Measurements from ENCODE around the gene STT3A. TPM values are rescaled to one million over a fixed set of nuclear protein-coding genes. Genes with fewer than 3 reads are reported as not detected.

Gene STT3A
- polyA plus RNA-seq, 1 donor from 2014 or later = 54.3 TPM

- no peak for TF ChIP-seq TAF1 (IDR thresholded peaks at IDR 0.05; ENCODE audit: low read depth)
- TF ChIP-seq REST (IDR thresholded peaks at IDR 0.05; ENCODE audit: borderline replicate concordance) = no peak
- TF ChIP-seq MXI1 (conservative IDR thresholded peaks at IDR 0.05; ENCODE audit: poor library complexity, severe bottlenecking) = no peak
- no peak for TF ChIP-seq EP300 (conservative IDR thresholded peaks at IDR 0.05; ENCODE audit: poor library complexity, severe bottlenecking)
- no peak for TF ChIP-seq SMC3 (conservative IDR thresholded peaks at IDR 0.05; ENCODE audit: poor library complexity)
- TF ChIP-seq RAD21 (conservative IDR thresholded peaks at IDR 0.05) = no peak
- no peak for TF ChIP-seq POLR2AphosphoS5 (IDR thresholded peaks at IDR 0.05)
- TF ChIP-seq EZH2 (IDR thresholded peaks at IDR 0.05; ENCODE audit: borderline replicate concordance, insufficient read depth, low read length, poor library complexity, severe bottlenecking) = no peak
- TF ChIP-seq, protein P1, sequence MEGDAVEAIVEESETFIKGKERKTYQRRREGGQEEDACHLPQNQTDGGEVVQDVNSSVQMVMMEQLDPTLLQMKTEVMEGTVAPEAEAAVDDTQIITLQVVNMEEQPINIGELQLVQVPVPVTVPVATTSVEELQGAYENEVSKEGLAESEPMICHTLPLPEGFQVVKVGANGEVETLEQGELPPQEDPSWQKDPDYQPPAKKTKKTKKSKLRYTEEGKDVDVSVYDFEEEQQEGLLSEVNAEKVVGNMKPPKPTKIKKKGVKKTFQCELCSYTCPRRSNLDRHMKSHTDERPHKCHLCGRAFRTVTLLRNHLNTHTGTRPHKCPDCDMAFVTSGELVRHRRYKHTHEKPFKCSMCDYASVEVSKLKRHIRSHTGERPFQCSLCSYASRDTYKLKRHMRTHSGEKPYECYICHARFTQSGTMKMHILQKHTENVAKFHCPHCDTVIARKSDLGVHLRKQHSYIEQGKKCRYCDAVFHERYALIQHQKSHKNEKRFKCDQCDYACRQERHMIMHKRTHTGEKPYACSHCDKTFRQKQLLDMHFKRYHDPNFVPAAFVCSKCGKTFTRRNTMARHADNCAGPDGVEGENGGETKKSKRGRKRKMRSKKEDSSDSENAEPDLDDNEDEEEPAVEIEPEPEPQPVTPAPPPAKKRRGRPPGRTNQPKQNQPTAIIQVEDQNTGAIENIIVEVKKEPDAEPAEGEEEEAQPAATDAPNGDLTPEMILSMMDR (IDR thresholded peaks at IDR 0.05; ENCODE audit: poor library complexity, severe bottlenecking) = no peak
- H3K79me2 ChIP-seq (replicated peaks; ENCODE audit: insufficient read depth, low read length) = no peaks in the 10 kb centered on the region
- H4K20me1 ChIP-seq (ENCODE audit: insufficient read depth) = no peaks in the 10 kb centered on the region
- H2AFZ ChIP-seq (ENCODE audit: low read depth, low read length) = no peak overlapping the region
- no peaks in the 10 kb centered on the region for H3F3A ChIP-seq (ENCODE audit: insufficient read depth, low read length, poor library complexity, severe bottlenecking)
- H3K9me2 ChIP-seq (ENCODE audit: insufficient read depth, low read length) = no peaks in the 10 kb centered on the region
- H3K9ac ChIP-seq (ENCODE audit: low read length) = no peak overlapping the region
- H3K4me3 ChIP-seq (ENCODE audit: low read length) = no peak overlapping the region
- H3K27ac ChIP-seq (ENCODE audit: low read length) = no peak overlapping the region
- H3K27me3 ChIP-seq (ENCODE audit: insufficient read depth, low read depth, low read length) = no peaks in the 10 kb centered on the region
- H3K36me3 ChIP-seq (ENCODE audit: insufficient read depth, low read length) = no peaks in the 10 kb centered on the region
- H3K4me2 ChIP-seq (ENCODE audit: low read length) = no peak overlapping the region
- H3K9me3 ChIP-seq (ENCODE audit: low read length) = no peaks in the 10 kb centered on the region
Measured at GRCh38 chr11:125559888-125560287, 32.8 kb upstream of the STT3A start.

DNA sequence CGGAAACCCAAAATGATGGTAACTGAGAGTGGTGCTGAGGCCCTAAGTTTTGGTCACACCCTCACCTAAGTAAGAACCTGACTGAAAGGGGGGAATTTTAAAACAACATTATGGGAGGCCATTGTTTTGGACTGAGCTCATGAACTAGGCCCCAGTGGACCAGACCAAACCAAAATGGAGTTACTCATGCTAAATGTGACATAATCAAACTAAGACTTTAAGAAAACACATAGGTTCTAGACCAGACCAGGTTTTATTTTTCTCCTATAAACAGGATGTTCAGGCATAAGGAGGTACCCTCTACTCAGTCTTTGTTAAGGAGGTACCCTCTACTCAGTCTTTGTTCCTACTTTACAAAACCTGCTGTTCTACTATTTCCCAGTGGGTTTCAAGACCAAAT lies 30.7 kb upstream of the STT3A start:
- no peak overlapping the region for H3K27ac ChIP-seq (ENCODE audit: low read length)
- H3K4me2 ChIP-seq (ENCODE audit: low read length) = no peak overlapping the region
- no peak overlapping the region for H3K9ac ChIP-seq (ENCODE audit: low read length)
- no peaks in the 10 kb centered on the region for H3K9me3 ChIP-seq (ENCODE audit: low read length)
- no peaks in the 10 kb centered on the region for H3K27me3 ChIP-seq (ENCODE audit: insufficient read depth, low read depth, low read length)
- no peaks in the 10 kb centered on the region for H3F3A ChIP-seq (ENCODE audit: insufficient read depth, low read length, poor library complexity, severe bottlenecking)
- H3K9me2 ChIP-seq (ENCODE audit: insufficient read depth, low read length) = no peaks in the 10 kb centered on the region
- no peak overlapping the region for H3K4me3 ChIP-seq (ENCODE audit: low read length)
- no peaks in the 10 kb centered on the region for H4K20me1 ChIP-seq (ENCODE audit: insufficient read depth)
- no peaks in the 10 kb centered on the region for H3K36me3 ChIP-seq (ENCODE audit: insufficient read depth, low read length)
- TF ChIP-seq EZH2 (IDR thresholded peaks at IDR 0.05; ENCODE audit: borderline replicate concordance, insufficient read depth, low read length, poor library complexity, severe bottlenecking) = no peak
- TF ChIP-seq EP300 (conservative IDR thresholded peaks at IDR 0.05; ENCODE audit: poor library complexity, severe bottlenecking) = no peak
- no peak for TF ChIP-seq TAF1 (IDR thresholded peaks at IDR 0.05; ENCODE audit: low read depth)
- no peak for TF ChIP-seq POLR2AphosphoS5 (IDR thresholded peaks at IDR 0.05)
- TF ChIP-seq RAD21 (conservative IDR thresholded peaks at IDR 0.05) = no peak
- TF ChIP-seq REST (IDR thresholded peaks at IDR 0.05; ENCODE audit: borderline replicate concordance) = no peak
- no peak for TF ChIP-seq MXI1 (conservative IDR thresholded peaks at IDR 0.05; ENCODE audit: poor library complexity, severe bottlenecking)
- TF ChIP-seq, protein P1 (IDR thresholded peaks at IDR 0.05; ENCODE audit: poor library complexity, severe bottlenecking) = no peak
- TF ChIP-seq SMC3 (conservative IDR thresholded peaks at IDR 0.05; ENCODE audit: poor library complexity) = no peak
- H3K79me2 ChIP-seq (replicated peaks; ENCODE audit: insufficient read depth, low read length) = no peaks in the 10 kb centered on the region
- no peak overlapping the region for H2AFZ ChIP-seq (ENCODE audit: low read depth, low read length)
